Upper lobe of left lung (tissue), 6 donors: ENCODE results near the gene SRCIN1. TPM values are rescaled to one million over a fixed set of nuclear protein-coding genes. Genes with fewer than 3 reads are reported as not detected.

Experiments used
- ATAC-seq, 2 donors: fragments of 200-7000 bp; cut with Tn5 transposase; one replicate each; pipeline ENCODE4 v1.9.1; 2022; ENCODE audit warnings: mild to moderate bottlenecking in 2 of 2, moderate library complexity in 2 of 2; ENCODE audit not compliant: low FRiP score in 2 of 2
- DNase-seq, 2 donors: peaks; one replicate each; pipeline ENCODE4 v3.0.0-alpha.2; 2019 to 2020
- H3K27ac ChIP-seq, 4 donors: fragments of 200-600 bp; sonication (generic); one replicate each; pipeline ENCODE4 v1.5.1; 2016 to 2019
- H3K27me3 ChIP-seq, 4 donors: fragments of 200-600 bp; sonication (generic); one replicate each; pipeline ENCODE4 v1.5.1; 2017 to 2019
- H3K36me3 ChIP-seq, 4 donors: fragments of 200-600 bp; sonication (generic); one replicate each; pipeline ENCODE4 v1.5.1; 2016 to 2019
- H3K4me1 ChIP-seq, 4 donors: fragments of 200-600 bp; sonication (generic); one replicate each; pipeline ENCODE4 v1.5.1; 2018 to 2019
- H3K4me3 ChIP-seq, 4 donors: fragments of 200-600 bp; sonication (generic); one replicate each; pipeline ENCODE4 v1.5.1; 2017 to 2019; ENCODE audit warnings: mild to moderate bottlenecking in 2 of 4, moderate library complexity in 1 of 4
- H3K9me3 ChIP-seq, 4 donors: fragments of 200-600 bp; sonication (generic); one replicate each; pipeline ENCODE4 v1.5.1; 2018 to 2019
- EP300 ChIP-seq, 4 donors: sonication (generic); formaldehyde crosslinking; IDR thresholded peaks; one replicate each; pipeline ENCODE4 v1.5.1; 2017; ENCODE audit warnings: antibody characterized with exemption in 4 of 4, control low read depth in 2 of 4
- POLR2A ChIP-seq, 4 donors: fragments of 450-650 bp; IDR thresholded peaks; one replicate each; pipeline ENCODE4 v1.5.1; 2016 to 2017; ENCODE audit warnings: antibody characterized with exemption in 4 of 4, mild to moderate bottlenecking in 2 of 4
- POLR2AphosphoS5 ChIP-seq, 2 donors: sonication (generic); formaldehyde crosslinking; IDR thresholded peaks; one replicate each; pipeline ENCODE4 v1.5.1; 2017; ENCODE audit warnings: antibody characterized with exemption in 2 of 2
- WGBS, 2 donors: methylation state at CpG; one replicate each; pipeline ENCODE4 v1.1.5; 2017 to 2018; 5-methylcytosine and 5-hydroxymethylcytosine counted together
- total RNA-seq, 6 donors: library from RNA; depleted of rRNA in 4 of 6; stranded (reverse); fragments of >200 nt in 4 of 6; gene quantifications; one replicate each; pipeline versions ENCODE4 v1.1.0 to v1.2.1, GENCODE V29; 2016 to 2021
- TF ChIP-seq, protein P1 (sequence below), 6 experiments: fragments of 450-650 bp in 4 of 6; fragments of 200-600 bp in 2 of 6; sonication (generic) in 2 of 6; IDR thresholded peaks; one replicate each; pipeline ENCODE4 v1.5.1; 2016 to 2019; ENCODE audit warnings: antibody characterized with exemption in 6 of 6
- donor health status: DM: no; HTN: no; CAD: no; lungs with moderate emphysema.
- donor health status: DM: no; HTN: yes; CAD: no; lungs with severe emphysema.

Gene SRCIN1
- total RNA-seq, 6 donors from 2014 or later, result 1.6 to 16.6 (median 5.6) TPM

DNA sequence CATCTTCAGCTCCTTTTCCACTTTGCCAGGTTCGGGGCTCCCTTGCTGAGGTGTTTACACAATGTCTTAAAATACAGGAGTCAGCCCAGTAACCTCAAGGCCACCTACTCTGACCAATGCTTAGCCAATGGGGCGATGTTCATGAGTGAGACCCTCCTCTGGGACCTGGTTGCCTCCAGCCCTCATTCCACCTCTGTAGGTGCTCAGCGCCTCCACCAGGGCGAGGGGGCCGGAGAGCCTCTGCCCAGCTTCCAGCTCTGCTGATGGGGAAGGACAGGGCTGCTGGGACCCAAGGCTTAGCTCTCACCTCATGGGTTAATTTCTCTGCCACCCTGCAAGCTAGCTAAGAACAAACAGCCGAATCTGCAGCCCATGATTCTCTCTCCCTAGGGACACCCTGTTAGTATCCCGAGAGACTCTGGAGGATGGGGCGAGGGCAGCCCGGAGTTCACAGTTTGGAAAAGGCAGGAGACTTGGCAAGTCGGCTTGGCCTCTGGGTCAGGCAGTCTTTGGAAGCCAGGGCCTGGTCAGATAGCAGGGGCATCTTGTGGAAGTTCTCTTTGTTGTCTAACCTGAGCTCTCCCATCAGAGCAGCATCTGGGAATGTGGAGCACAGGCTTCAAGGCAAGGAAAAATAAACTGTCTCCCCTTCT lies 16.2 kb downstream of the SRCIN1 start:
- Histone ChIP-seq H3K27me3 (peaks cover 0 to 14% (median 6%) of the 10 kb centered on the region in 4 donors), H3K4me3 (no peak overlapping the region), H3K9me3 (no peaks in the 10 kb centered on the region), H3K4me1 (peaks cover 5 to 18% (median 17%) of the 10 kb centered on the region in 4 donors), H3K27ac (no peak overlapping the region), H3K36me3 (no peaks in the 10 kb centered on the region)
- no peak for DNase-seq
- no peak for ATAC-seq
- 70 to 76% methylated on average over 8 to 10 of the region's 10 CpGs for WGBS, 2 donors
- TF ChIP-seq, protein P1, sequence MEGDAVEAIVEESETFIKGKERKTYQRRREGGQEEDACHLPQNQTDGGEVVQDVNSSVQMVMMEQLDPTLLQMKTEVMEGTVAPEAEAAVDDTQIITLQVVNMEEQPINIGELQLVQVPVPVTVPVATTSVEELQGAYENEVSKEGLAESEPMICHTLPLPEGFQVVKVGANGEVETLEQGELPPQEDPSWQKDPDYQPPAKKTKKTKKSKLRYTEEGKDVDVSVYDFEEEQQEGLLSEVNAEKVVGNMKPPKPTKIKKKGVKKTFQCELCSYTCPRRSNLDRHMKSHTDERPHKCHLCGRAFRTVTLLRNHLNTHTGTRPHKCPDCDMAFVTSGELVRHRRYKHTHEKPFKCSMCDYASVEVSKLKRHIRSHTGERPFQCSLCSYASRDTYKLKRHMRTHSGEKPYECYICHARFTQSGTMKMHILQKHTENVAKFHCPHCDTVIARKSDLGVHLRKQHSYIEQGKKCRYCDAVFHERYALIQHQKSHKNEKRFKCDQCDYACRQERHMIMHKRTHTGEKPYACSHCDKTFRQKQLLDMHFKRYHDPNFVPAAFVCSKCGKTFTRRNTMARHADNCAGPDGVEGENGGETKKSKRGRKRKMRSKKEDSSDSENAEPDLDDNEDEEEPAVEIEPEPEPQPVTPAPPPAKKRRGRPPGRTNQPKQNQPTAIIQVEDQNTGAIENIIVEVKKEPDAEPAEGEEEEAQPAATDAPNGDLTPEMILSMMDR (IDR thresholded peaks at IDR 0.05), result no peak
- TF ChIP-seq POLR2A (IDR thresholded peaks at IDR 0.05) (no peak), POLR2AphosphoS5 (IDR thresholded peaks at IDR 0.05) (no peak), EP300 (IDR thresholded peaks at IDR 0.05) (no peak)

DNA sequence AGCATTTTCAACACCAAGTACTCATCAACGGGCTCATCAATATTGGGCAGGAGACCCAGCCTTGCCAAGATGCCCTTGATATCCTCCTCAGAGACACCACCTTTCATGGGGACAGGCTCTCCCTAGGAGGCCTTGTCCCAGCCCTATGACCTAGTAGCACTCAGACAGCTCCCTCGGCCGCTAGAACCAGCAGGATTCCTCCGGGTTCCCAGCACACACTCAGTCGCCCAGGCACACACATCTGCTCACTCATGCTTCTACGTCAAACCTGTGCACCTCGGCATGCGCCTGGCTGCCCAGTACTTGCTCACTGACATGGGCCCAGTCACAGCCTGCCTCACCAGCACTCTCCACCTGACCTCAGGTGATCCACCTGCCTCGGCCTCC lies 17.0 kb downstream of the SRCIN1 start:
- no peaks in the 10 kb centered on the region for H3K9me3 ChIP-seq
- DNase-seq (no peak), ATAC-seq (no peak)
- H3K36me3 ChIP-seq, result no peaks in the 10 kb centered on the region
- WGBS, 2 donors, result 76 to 80% methylated on average over 7 to 9 of the region's 9 CpGs
- no peak overlapping the region for H3K4me3 ChIP-seq
- no peak overlapping the region for H3K27ac ChIP-seq
- peaks cover 0 to 13% (median 4%) of the 10 kb centered on the region in 4 donors for H3K27me3 ChIP-seq
- TF ChIP-seq, protein P1 (IDR thresholded peaks at IDR 0.05), result no peak
- TF ChIP-seq POLR2AphosphoS5 (IDR thresholded peaks at IDR 0.05) (no peak), EP300 (IDR thresholded peaks at IDR 0.05) (no peak), POLR2A (IDR thresholded peaks at IDR 0.05) (no peak)
- H3K4me1 ChIP-seq, result peaks cover 9 to 24% (median 22%) of the 10 kb centered on the region in 4 donors

DNA sequence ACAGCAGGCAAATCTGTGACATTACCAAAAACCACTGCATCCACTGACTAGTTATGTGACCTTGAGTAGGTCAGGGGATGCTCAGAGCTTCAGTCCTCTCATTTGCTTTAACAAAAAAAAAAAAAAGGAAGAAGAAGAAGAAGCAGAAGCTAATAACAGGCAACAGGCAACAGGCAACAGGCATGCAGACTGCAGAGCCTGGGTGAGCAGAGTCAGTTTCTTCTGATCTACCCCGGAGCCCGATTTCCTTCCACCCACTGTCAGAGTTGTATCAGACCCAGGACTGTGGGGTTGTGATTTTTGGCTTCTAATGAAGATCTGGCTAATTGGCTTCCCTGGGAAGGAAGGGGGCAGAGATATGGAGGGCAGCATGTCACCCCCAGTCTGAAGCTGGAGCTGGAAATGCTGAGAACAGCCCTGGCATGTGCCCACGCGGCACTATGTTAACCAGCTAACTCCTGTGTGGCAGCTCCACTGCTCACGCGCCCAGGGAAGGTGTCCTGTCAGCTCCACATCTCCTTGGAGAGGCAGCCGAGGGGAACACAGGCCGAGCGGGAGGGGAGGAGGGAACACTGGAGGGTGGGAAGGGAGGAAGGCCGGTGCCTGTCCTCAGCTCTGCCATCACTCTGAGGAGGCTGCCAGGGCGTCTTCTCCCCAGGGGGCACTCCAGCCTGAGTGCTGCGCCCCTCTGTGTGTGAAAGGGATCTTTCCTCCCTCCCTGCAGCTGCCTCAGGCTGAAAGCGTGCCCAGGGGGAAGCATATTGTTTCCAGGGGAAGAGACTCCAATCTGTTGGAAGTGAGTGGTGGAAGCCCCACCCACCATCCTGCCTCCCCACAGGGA lies 17.6 kb downstream of the SRCIN1 start:
- peaks cover 0 to 13% (median 3%) of the 10 kb centered on the region in 4 donors for H3K27me3 ChIP-seq
- ATAC-seq, result no peak
- H3K4me1 ChIP-seq, result peaks cover 9 to 24% (median 22%) of the 10 kb centered on the region in 4 donors

DNA sequence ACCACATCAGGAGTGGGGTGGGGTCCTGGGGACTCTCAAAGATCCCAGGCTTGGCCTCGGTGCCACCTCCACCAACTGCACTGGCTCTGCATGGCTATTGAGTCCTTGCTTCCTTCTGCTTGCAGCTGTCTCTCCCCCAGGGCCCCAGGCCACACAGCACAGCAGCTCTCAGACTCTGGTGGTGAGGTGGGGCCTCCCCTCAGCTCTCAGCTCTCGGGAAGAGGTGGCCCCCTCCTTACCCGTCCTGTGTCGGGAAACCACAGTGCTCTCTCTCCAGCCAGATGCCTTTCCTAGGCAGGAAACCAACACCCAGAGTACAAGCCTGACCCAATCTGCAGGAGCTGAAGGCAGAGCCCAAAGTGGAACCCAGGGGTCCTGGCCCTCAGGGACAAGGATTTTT lies 18.5 kb downstream of the SRCIN1 start:
- DNase-seq, result no peak
- Histone ChIP-seq H3K4me3 (no peak overlapping the region), H3K27ac (no peak overlapping the region), H3K27me3 (peaks cover 0 to 13% (median 3%) of the 10 kb centered on the region in 4 donors), H3K9me3 (no peaks in the 10 kb centered on the region), H3K4me1 (peaks cover 9 to 22% (median 20%) of the 10 kb centered on the region in 4 donors), H3K36me3 (no peaks in the 10 kb centered on the region)
- 52 to 53% methylated on average over 3 to 4 of the region's 4 CpGs for WGBS, 2 donors
- TF ChIP-seq EP300 (IDR thresholded peaks at IDR 0.05) (no peak), POLR2A (IDR thresholded peaks at IDR 0.05) (no peak), POLR2AphosphoS5 (IDR thresholded peaks at IDR 0.05) (no peak)
- TF ChIP-seq, protein P1 (IDR thresholded peaks at IDR 0.05), result no peak
- ATAC-seq, result no peak

More for the DNA sequence above, 17.6 kb downstream of the SRCIN1 start:
- WGBS, 2 donors, result 28 to 59% methylated on average over 9 to 13 of the region's 13 CpGs
- DNase-seq, result no peak
- Histone ChIP-seq H3K27ac (no peak overlapping the region), H3K9me3 (no peaks in the 10 kb centered on the region), H3K36me3 (no peaks in the 10 kb centered on the region), H3K4me3 (no peak overlapping the region)
- TF ChIP-seq POLR2A (IDR thresholded peaks at IDR 0.05) (no peak), EP300 (IDR thresholded peaks at IDR 0.05) (no peak), POLR2AphosphoS5 (IDR thresholded peaks at IDR 0.05) (no peak)
- TF ChIP-seq, protein P1 (IDR thresholded peaks at IDR 0.05), result no peak
